HepG2 (cell line): Measurements from ENCODE around the gene CCDC88B. TPM values are rescaled to one million over a fixed set of nuclear protein-coding genes. Genes with fewer than 3 reads are reported as not detected.
A peak's percentile ranks its signal among the peaks of the same experiment; 100 is the strongest.

ENCODE experiments used
- CENPX ChIP-seq: sonication (generic); formaldehyde crosslinking; IDR thresholded peaks from 2 replicates; pipeline ENCODE4 v1.9.0; 2021; ENCODE audit warnings: mild to moderate bottlenecking, missing genetic modification reagents, moderate library complexity
- CHCHD3 ChIP-seq: sonication (generic); formaldehyde crosslinking; IDR thresholded peaks from 2 replicates; pipeline ENCODE4 v1.8.0; 2022; ENCODE audit warnings: mild to moderate bottlenecking, missing genetic modification reagents, moderate library complexity
- HCFC1 ChIP-seq: fragments of 150-350 bp; IDR thresholded peaks from 2 replicates; pipeline ENCODE4 v1.6.1; 2014; ENCODE audit warnings: low read depth, low read length
- HNF4A ChIP-seq: sonication (generic); formaldehyde crosslinking; IDR thresholded peaks from 2 replicates; pipeline ENCODE4 v1.4.0; 2020; ENCODE audit warnings: missing genetic modification reagents
- NCOA2 ChIP-seq: sonication (generic); formaldehyde crosslinking; IDR thresholded peaks from 2 replicates; pipeline ENCODE4 v1.8.0; 2022; ENCODE audit warnings: inconsistent platforms
- NFIB ChIP-seq: sonication (generic); formaldehyde crosslinking; IDR thresholded peaks from 2 replicates; pipeline ENCODE4 v1.9.0; 2021; ENCODE audit warnings: missing genetic modification reagents, mild to moderate bottlenecking, borderline replicate concordance
- PTBP1 ChIP-seq: fragments of 200-400 bp; formaldehyde crosslinking; IDR thresholded peaks from 2 replicates; pipeline ENCODE4 v1.6.1; 2018; ENCODE audit warnings: low read length, low read depth; ENCODE audit not compliant: poor library complexity, severe bottlenecking
- RBM39 ChIP-seq: fragments of 200-400 bp; formaldehyde crosslinking; IDR thresholded peaks from one replicate; pipeline ENCODE4 v1.6.1; 2018; ENCODE audit warnings: antibody characterized with exemption, mild to moderate bottlenecking, low read depth, low read length; ENCODE audit not compliant: poor library complexity, severe bottlenecking
- SMAD3 ChIP-seq: sonication (generic); formaldehyde crosslinking; IDR thresholded peaks from 2 replicates; pipeline ENCODE4 v1.4.0; 2020; ENCODE audit warnings: missing genetic modification reagents
- SP140L ChIP-seq: sonication (generic); formaldehyde crosslinking; IDR thresholded peaks from 2 replicates; pipeline ENCODE4 v1.4.0; 2020; ENCODE audit warnings: missing genetic modification reagents, borderline replicate concordance
- TCF7L2 ChIP-seq: IDR thresholded peaks from 2 replicates; pipeline ENCODE4 v1.6.1; 2011; ENCODE audit warnings: mild to moderate bottlenecking, low read depth, low read length, moderate library complexity
- TGIF2 ChIP-seq: IDR thresholded peaks from 2 replicates; pipeline ENCODE4 v1.6.1; 2016; ENCODE audit warnings: control low read depth, missing compliant biosample characterization
- ZNF292 ChIP-seq: sonication (generic); formaldehyde crosslinking; IDR thresholded peaks from 2 replicates; pipeline ENCODE4 v1.8.1; 2022; ENCODE audit warnings: mild to moderate bottlenecking, low read depth, missing genetic modification reagents, borderline replicate concordance
- ZNF484 ChIP-seq: sonication (generic); formaldehyde crosslinking; IDR thresholded peaks from 2 replicates; pipeline ENCODE4 v1.5.1; 2020; ENCODE audit warnings: mild to moderate bottlenecking, low read depth, missing genetic modification reagents, borderline replicate concordance
- ZNF773 ChIP-seq: sonication (generic); formaldehyde crosslinking; IDR thresholded peaks from 2 replicates; pipeline ENCODE4 v1.4.0; 2020; ENCODE audit warnings: missing genetic modification reagents, borderline replicate concordance
- ZNF776 ChIP-seq: sonication (generic); formaldehyde crosslinking; IDR thresholded peaks from 2 replicates; pipeline ENCODE4 v1.4.0; 2020; ENCODE audit warnings: mild to moderate bottlenecking, missing genetic modification reagents
- ZNF790 ChIP-seq: sonication (generic); formaldehyde crosslinking; IDR thresholded peaks from 2 replicates; pipeline ENCODE4 v1.8.0; 2022; ENCODE audit warnings: missing genetic modification reagents, mild to moderate bottlenecking, borderline replicate concordance
- polyA plus RNA-seq, 8 experiments: library from polyadenylated mRNA; depleted of rRNA in 3 of 8; stranded (reverse) in 7 of 8; unstranded in 1 of 8; fragments of >200 nt; fragmentation: Illumina TruSeq in 4 of 8; extraction: Trizol in 4 of 8; gene quantifications; 2 replicates each; pipeline versions ENCODE4 v1.2.1 to v1.2.3, GENCODE V29; 2011 to 2016; ENCODE audit warnings: low read depth in 4 of 8, missing spikeins in 1 of 8, mixed read lengths in 1 of 8; ENCODE audit not compliant: insufficient read depth in 1 of 8
- total RNA-seq, 5 experiments: library from RNA; depleted of rRNA; stranded (reverse); fragments of >200 nt; fragmentation: Illumina TruSeq; extraction: Trizol; gene quantifications; 2 replicates each; pipeline ENCODE4 v1.2.3, GENCODE V29; 2016; ENCODE audit warnings: low read depth in 1 of 5
- TF ChIP-seq, protein P1 (sequence below): sonication (generic); formaldehyde crosslinking; IDR thresholded peaks from 2 replicates; pipeline ENCODE4 v1.8.1; 2022; ENCODE audit warnings: mild to moderate bottlenecking, missing genetic modification reagents
- TF ChIP-seq, protein P2 (sequence below): sonication (generic); formaldehyde crosslinking; IDR thresholded peaks from 2 replicates; pipeline ENCODE4 v1.8.0; 2022; ENCODE audit warnings: mild to moderate bottlenecking, missing genetic modification reagents, moderate library complexity
- TF ChIP-seq, protein P3 (sequence below): sonication (generic); formaldehyde crosslinking; IDR thresholded peaks from 2 replicates; pipeline ENCODE4 v1.5.0; 2020; ENCODE audit warnings: missing genetic modification reagents
- TF ChIP-seq, protein P4 (sequence below): sonication (generic); formaldehyde crosslinking; IDR thresholded peaks from 2 replicates; pipeline ENCODE4 v1.4.0; 2020; ENCODE audit warnings: missing genetic modification reagents, borderline replicate concordance
- TF ChIP-seq, protein P5 (sequence below): sonication (generic); formaldehyde crosslinking; conservative IDR thresholded peaks from 2 replicates; pipeline ENCODE4 v1.5.0; 2020; ENCODE audit warnings: missing genetic modification reagents
- TF ChIP-seq, protein P6 (sequence below): sonication (generic); IDR thresholded peaks from 2 replicates; pipeline ENCODE4 v1.6.1; 2016; ENCODE audit warnings: low read depth, borderline replicate concordance

Gene CCDC88B
- total and polyA plus RNA-seq, 2 of the 13 experiments (the other 11 are each of a cell fraction or from before 2014, with no cell fraction given), result 3.6 to 4.8 TPM

DNA sequence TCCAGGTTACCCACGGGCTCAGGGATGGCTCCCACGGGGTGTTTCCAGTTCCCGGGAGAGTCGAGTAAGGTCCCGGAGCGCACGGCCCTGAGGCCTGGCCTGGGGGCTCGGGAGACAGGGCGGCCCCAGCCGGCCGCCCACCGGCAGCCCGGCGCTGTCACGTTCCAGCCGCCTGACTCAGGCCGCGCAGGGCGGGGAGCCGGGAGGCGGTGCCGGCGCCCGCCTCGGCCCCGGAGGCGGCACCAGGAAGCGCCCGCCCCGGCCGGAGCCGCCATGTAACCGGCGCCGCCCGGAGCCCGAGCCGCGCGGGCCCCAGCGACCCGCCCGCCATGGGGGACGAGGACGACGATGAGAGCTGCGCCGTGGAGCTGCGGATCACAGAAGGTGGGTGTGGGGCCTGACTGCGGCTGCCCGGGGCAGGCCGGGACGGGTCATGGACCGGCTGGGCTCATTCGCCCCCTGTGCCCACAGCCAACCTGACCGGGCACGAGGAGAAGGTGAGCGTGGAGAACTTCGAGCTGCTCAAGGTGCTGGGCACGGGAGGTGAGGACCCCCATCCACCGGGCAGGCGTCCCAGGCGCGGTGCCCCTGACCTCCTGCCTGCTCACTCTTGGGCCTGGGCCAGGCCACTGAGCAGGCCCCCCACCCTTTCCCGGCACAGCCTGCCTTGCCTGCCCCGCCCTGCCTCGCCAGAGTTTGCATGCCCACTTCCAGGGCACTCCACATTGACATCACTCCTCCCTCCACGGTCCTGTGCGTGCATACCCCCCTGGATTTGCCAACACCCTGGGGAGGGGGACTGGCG, 19.1 kb downstream of the CCDC88B start, which contains the start of gene RPS6KA4 (continued):
- TF ChIP-seq TGIF2 (CRISPR knock-in tag), result no peak
- no peak for TF ChIP-seq HCFC1
- TF ChIP-seq ZNF776, result no peak
- TF ChIP-seq SMAD3 (CRISPR knock-in tag), result no peak
- TF ChIP-seq, protein P1, sequence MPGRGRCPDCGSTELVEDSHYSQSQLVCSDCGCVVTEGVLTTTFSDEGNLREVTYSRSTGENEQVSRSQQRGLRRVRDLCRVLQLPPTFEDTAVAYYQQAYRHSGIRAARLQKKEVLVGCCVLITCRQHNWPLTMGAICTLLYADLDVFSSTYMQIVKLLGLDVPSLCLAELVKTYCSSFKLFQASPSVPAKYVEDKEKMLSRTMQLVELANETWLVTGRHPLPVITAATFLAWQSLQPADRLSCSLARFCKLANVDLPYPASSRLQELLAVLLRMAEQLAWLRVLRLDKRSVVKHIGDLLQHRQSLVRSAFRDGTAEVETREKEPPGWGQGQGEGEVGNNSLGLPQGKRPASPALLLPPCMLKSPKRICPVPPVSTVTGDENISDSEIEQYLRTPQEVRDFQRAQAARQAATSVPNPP (CRISPR knock-in tag), result no peak
- TF ChIP-seq, protein P2, sequence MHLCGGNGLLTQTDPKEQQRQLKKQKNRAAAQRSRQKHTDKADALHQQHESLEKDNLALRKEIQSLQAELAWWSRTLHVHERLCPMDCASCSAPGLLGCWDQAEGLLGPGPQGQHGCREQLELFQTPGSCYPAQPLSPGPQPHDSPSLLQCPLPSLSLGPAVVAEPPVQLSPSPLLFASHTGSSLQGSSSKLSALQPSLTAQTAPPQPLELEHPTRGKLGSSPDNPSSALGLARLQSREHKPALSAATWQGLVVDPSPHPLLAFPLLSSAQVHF (CRISPR knock-in tag), result no peak
- TF ChIP-seq ZNF790 (CRISPR knock-in tag), result no peak
- TF ChIP-seq RBM39, result peak; percentile 38
- TF ChIP-seq, protein P3, sequence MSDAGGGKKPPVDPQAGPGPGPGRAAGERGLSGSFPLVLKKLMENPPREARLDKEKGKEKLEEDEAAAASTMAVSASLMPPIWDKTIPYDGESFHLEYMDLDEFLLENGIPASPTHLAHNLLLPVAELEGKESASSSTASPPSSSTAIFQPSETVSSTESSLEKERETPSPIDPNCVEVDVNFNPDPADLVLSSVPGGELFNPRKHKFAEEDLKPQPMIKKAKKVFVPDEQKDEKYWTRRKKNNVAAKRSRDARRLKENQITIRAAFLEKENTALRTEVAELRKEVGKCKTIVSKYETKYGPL (CRISPR knock-in tag), result no peak
- TF ChIP-seq HNF4A (CRISPR knock-in tag), result peak; percentile 16; the same call in 1 of the 2 replicates
- no peak for TF ChIP-seq ZNF484
- no peak; the same call in 1 of the 2 replicates for TF ChIP-seq ZNF773 (CRISPR knock-in tag)
- TF ChIP-seq CENPX (CRISPR knock-in tag), result no peak
- TF ChIP-seq TCF7L2, result no peak
- no peak for TF ChIP-seq PTBP1
- TF ChIP-seq, protein P4, sequence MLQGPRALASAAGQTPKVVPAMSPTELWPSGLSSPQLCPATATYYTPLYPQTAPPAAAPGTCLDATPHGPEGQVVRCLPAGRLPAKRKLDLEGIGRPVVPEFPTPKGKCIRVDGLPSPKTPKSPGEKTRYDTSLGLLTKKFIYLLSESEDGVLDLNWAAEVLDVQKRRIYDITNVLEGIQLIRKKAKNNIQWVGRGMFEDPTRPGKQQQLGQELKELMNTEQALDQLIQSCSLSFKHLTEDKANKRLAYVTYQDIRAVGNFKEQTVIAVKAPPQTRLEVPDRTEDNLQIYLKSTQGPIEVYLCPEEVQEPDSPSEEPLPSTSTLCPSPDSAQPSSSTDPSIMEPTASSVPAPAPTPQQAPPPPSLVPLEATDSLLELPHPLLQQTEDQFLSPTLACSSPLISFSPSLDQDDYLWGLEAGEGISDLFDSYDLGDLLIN, result peak; percentile 50; the same call in 1 of the 2 replicates
- no peak for TF ChIP-seq SP140L
- TF ChIP-seq CHCHD3 (CRISPR knock-in tag), result no peak
- no peak for TF ChIP-seq ZNF292 (CRISPR knock-in tag)
- TF ChIP-seq, protein P5, sequence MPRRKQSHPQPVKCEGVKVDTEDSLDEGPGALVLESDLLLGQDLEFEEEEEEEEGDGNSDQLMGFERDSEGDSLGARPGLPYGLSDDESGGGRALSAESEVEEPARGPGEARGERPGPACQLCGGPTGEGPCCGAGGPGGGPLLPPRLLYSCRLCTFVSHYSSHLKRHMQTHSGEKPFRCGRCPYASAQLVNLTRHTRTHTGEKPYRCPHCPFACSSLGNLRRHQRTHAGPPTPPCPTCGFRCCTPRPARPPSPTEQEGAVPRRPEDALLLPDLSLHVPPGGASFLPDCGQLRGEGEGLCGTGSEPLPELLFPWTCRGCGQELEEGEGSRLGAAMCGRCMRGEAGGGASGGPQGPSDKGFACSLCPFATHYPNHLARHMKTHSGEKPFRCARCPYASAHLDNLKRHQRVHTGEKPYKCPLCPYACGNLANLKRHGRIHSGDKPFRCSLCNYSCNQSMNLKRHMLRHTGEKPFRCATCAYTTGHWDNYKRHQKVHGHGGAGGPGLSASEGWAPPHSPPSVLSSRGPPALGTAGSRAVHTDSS, result no peak
- TF ChIP-seq, protein P6, sequence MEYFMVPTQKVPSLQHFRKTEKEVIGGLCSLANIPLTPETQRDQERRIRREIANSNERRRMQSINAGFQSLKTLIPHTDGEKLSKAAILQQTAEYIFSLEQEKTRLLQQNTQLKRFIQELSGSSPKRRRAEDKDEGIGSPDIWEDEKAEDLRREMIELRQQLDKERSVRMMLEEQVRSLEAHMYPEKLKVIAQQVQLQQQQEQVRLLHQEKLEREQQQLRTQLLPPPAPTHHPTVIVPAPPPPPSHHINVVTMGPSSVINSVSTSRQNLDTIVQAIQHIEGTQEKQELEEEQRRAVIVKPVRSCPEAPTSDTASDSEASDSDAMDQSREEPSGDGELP, result no peak
- no peak; the same call in 1 of the 2 replicates for TF ChIP-seq NCOA2
- TF ChIP-seq NFIB (CRISPR knock-in tag), result no peak
